ENCODE data around the gene MGAT5. TPM values are rescaled to one million over a fixed set of nuclear protein-coding genes. Genes with fewer than 3 reads are reported as not detected.

The MGAT5 gene
- total RNA-seq, 1 experiment from 2014 or later: 22.1 TPM

DNA sequence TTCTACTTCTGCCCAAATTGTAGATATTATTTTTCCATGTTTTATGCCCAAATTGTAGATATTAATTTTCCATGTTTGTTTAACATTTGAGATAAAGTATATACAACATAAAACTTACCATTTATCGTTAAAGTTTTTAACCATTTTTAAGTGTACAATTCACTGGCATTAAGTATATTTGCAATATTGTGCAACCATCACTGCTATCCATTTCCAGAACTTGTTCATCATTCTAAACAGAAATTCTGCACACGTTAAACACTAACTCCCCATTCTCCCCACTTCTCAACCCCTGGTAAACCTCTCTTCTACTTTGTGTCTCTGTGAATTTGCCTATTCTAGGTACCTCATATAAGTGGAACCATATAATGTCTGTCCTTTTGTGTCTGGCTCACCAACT, 162.1 kb downstream of the MGAT5 start:
- no TSS peak for BruUV-seq (replicated peaks)
- DNase-seq: no peak
- Histone ChIP-seq H3K4me3 (ENCODE audit: low read depth, low read length) (no peak overlapping the region), H3K27me3 (replicated peaks; ENCODE audit: control insufficient read depth, insufficient read depth, low read length) (no peaks in the 10 kb centered on the region), H3K36me3 (ENCODE audit: control insufficient read depth, insufficient read depth, low read length) (no peaks in the 10 kb centered on the region), H3K4me1 (peaks cover 7% of the 10 kb centered on the region), H3K9me3 (no peaks in the 10 kb centered on the region)
- POLR2A ChIA-PET: interaction anchor here (0.6 kb wide), 1 partner anchor 10 kb away, joined by 3 read pairs; no protein-coding TSS in a partner anchor
- H3K9me3 Mint-ChIP-seq (ENCODE audit: unreplicated experiment): no peaks in the 10 kb centered on the region
- intact Hi-C loops (cut with micrococcal nuclease; ENCODE audit: unreplicated experiment): no loop called here
- CTCF ChIA-PET: interaction anchor here (1.4 kb wide), 1 partner anchor 35 kb away, joined by 3 read pairs; no protein-coding TSS in a partner anchor
- TF ChIP-seq CTCF (IDR thresholded peaks at IDR 0.05; ENCODE audit: insufficient read depth in 1 of 2, low read depth in 1 of 2, low read length in 1 of 2, severe bottlenecking in 1 of 2, unreplicated experiment in 1 of 2): no peak
- no peaks in the 10 kb centered on the region for H3K27me3 Mint-ChIP-seq (ENCODE audit: insufficient read depth, unreplicated experiment)
- peaks cover 12% of the 10 kb centered on the region for H3K4me1 Mint-ChIP-seq (ENCODE audit: low read depth, unreplicated experiment)
- no peak overlapping the region for H3K4me3 Mint-ChIP-seq (ENCODE audit: unreplicated experiment)
- H3K36me3 Mint-ChIP-seq (ENCODE audit: insufficient read depth, unreplicated experiment): peaks cover 6% of the 10 kb centered on the region
- H3K27ac Mint-ChIP-seq (ENCODE audit: unreplicated experiment): no peak overlapping the region

DNA sequence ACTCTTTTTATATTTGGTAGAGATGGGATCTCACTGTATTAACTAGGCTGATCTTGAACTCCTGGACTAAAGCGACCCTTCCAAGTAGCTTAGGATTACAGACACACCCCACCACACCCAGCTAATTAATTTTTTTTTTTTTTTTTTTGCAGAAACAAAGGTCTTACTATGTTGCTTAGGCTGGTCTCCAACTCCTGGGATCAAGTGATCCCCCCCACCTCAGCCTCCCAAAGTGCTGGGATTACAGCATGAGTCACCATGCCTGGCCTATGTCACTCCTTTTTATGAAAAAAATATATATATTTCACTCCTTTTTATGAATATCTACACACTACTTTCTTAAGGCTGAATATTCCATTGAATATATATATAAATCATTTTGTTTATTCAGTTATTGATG, 162.8 kb downstream of the MGAT5 start:
- H3K27me3 Mint-ChIP-seq (ENCODE audit: insufficient read depth, unreplicated experiment): no peaks in the 10 kb centered on the region
- H3K4me1 Mint-ChIP-seq (ENCODE audit: low read depth, unreplicated experiment): peaks cover 12% of the 10 kb centered on the region
- TF ChIP-seq CTCF (IDR thresholded peaks at IDR 0.05; ENCODE audit: insufficient read depth in 1 of 2, low read depth in 1 of 2, low read length in 1 of 2, severe bottlenecking in 1 of 2, unreplicated experiment in 1 of 2): no peak
- Histone ChIP-seq H3K9me3 (no peaks in the 10 kb centered on the region), H3K4me1 (peaks cover 4% of the 10 kb centered on the region), H3K27me3 (replicated peaks; ENCODE audit: control insufficient read depth, insufficient read depth, low read length) (no peaks in the 10 kb centered on the region), H3K36me3 (ENCODE audit: control insufficient read depth, insufficient read depth, low read length) (no peaks in the 10 kb centered on the region), H3K4me3 (ENCODE audit: low read depth, low read length) (no peak overlapping the region)
- no peaks in the 10 kb centered on the region for H3K9me3 Mint-ChIP-seq (ENCODE audit: unreplicated experiment)
- CTCF ChIA-PET: no interaction called here
- no peak overlapping the region for H3K27ac Mint-ChIP-seq (ENCODE audit: unreplicated experiment)
- intact Hi-C loops (cut with micrococcal nuclease; ENCODE audit: unreplicated experiment): no loop called here
- peaks cover 6% of the 10 kb centered on the region for H3K36me3 Mint-ChIP-seq (ENCODE audit: insufficient read depth, unreplicated experiment)
- POLR2A ChIA-PET: interaction anchor here (0.6 kb wide), 1 partner anchor 10 kb away, joined by 3 read pairs; no protein-coding TSS in a partner anchor
- no TSS peak for BruUV-seq (replicated peaks)
- DNase-seq: no peak
- no peak overlapping the region for H3K4me3 Mint-ChIP-seq (ENCODE audit: unreplicated experiment)

GRCh38 chr2:134417968-134418582, 164.2 kb downstream of the MGAT5 start:
- ChIA-PET POLR2A (no interaction called here), CTCF (interaction anchor here (0.9 kb wide), 1 partner anchor 33 kb away, joined by 3 read pairs; no protein-coding TSS in a partner anchor)
- Histone ChIP-seq H3K9me3 (no peaks in the 10 kb centered on the region), H3K4me1 (no peaks in the 10 kb centered on the region), H3K36me3 (ENCODE audit: control insufficient read depth, insufficient read depth, low read length) (no peaks in the 10 kb centered on the region), H3K4me3 (ENCODE audit: low read depth, low read length) (no peak overlapping the region), H3K27me3 (replicated peaks; ENCODE audit: control insufficient read depth, insufficient read depth, low read length) (no peaks in the 10 kb centered on the region)
- Mint-ChIP-seq H3K36me3 (ENCODE audit: insufficient read depth, unreplicated experiment) (peaks cover 6% of the 10 kb centered on the region), H3K27me3 (ENCODE audit: insufficient read depth, unreplicated experiment) (no peaks in the 10 kb centered on the region), H3K27ac (ENCODE audit: unreplicated experiment) (no peak overlapping the region), H3K4me1 (ENCODE audit: low read depth, unreplicated experiment) (peaks cover 6% of the 10 kb centered on the region), H3K4me3 (ENCODE audit: unreplicated experiment) (no peak overlapping the region), H3K9me3 (ENCODE audit: unreplicated experiment) (no peaks in the 10 kb centered on the region)
- intact Hi-C loops (cut with micrococcal nuclease; ENCODE audit: unreplicated experiment): no loop called here
- no TSS peak for BruUV-seq (replicated peaks)
- TF ChIP-seq CTCF (IDR thresholded peaks at IDR 0.05; ENCODE audit: insufficient read depth in 1 of 2, low read depth in 1 of 2, low read length in 1 of 2, severe bottlenecking in 1 of 2, unreplicated experiment in 1 of 2): no peak
- DNase-seq: no peak

Data from Caco-2 (cell line).